Measurements from ENCODE around the gene JUND. TPM values are rescaled to one million over a fixed set of nuclear protein-coding genes. Genes with fewer than 3 reads are reported as not detected.

The JUND gene
- total RNA-seq, 1 experiment from 2014 or later: 128 TPM

DNA sequence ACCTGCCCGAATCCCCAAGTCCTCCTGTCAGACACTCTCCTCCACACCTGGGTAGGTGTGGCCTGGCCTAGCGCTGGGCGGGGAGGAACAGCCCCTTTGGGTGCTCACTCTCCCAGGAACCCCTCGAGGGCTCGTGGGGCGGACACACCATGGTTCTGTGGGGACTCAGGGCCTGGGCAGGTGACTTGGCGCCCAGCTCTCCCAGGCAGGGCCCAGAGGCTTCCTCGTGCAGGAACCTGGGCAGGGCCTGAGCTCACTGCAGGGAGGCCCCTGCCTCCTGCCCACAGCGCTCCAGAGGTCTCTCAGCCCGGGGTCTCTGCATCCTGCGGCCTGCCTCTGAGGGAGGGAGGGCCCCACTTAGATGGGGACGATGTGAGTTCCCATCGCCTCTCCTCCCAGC is 29.5 kb upstream of the JUND start:
- intact Hi-C loops (cut with micrococcal nuclease; ENCODE audit: unreplicated experiment): no loop called here
- BruUV-seq (replicated peaks): no TSS peak
- no peak for TF ChIP-seq EZH2 (IDR thresholded peaks at IDR 0.05; ENCODE audit: borderline replicate concordance, low read depth, low read length, poor library complexity, severe bottlenecking)
- TF ChIP-seq, protein P1, sequence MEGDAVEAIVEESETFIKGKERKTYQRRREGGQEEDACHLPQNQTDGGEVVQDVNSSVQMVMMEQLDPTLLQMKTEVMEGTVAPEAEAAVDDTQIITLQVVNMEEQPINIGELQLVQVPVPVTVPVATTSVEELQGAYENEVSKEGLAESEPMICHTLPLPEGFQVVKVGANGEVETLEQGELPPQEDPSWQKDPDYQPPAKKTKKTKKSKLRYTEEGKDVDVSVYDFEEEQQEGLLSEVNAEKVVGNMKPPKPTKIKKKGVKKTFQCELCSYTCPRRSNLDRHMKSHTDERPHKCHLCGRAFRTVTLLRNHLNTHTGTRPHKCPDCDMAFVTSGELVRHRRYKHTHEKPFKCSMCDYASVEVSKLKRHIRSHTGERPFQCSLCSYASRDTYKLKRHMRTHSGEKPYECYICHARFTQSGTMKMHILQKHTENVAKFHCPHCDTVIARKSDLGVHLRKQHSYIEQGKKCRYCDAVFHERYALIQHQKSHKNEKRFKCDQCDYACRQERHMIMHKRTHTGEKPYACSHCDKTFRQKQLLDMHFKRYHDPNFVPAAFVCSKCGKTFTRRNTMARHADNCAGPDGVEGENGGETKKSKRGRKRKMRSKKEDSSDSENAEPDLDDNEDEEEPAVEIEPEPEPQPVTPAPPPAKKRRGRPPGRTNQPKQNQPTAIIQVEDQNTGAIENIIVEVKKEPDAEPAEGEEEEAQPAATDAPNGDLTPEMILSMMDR (conservative IDR thresholded peaks at IDR 0.05; ENCODE audit: low read depth, low read length): no peak
- Histone ChIP-seq H3K36me3 (ENCODE audit: insufficient read depth, low read length, poor library complexity, severe bottlenecking) (peaks cover 52% of the 10 kb centered on the region), H3K27ac (ENCODE audit: low read depth, low read length, poor library complexity, severe bottlenecking) (no peak overlapping the region), H3K27me3 (replicated peaks; ENCODE audit: insufficient read depth, low read depth, low read length, poor library complexity) (no peaks in the 10 kb centered on the region), H3K9me3 (ENCODE audit: low read depth, low read length, poor library complexity, severe bottlenecking) (no peaks in the 10 kb centered on the region), H3K4me3 (ENCODE audit: low read depth, low read length, poor library complexity, severe bottlenecking) (no peak overlapping the region), H3K4me1 (ENCODE audit: insufficient read depth, low read length, poor library complexity, severe bottlenecking) (no peaks in the 10 kb centered on the region)
- POLR2A ChIA-PET (ENCODE audit: low non-redundant PET): no interaction called here
- DNase-seq (ENCODE audit: low spot score): no peak
- CTCF ChIA-PET: no interaction called here

DNA sequence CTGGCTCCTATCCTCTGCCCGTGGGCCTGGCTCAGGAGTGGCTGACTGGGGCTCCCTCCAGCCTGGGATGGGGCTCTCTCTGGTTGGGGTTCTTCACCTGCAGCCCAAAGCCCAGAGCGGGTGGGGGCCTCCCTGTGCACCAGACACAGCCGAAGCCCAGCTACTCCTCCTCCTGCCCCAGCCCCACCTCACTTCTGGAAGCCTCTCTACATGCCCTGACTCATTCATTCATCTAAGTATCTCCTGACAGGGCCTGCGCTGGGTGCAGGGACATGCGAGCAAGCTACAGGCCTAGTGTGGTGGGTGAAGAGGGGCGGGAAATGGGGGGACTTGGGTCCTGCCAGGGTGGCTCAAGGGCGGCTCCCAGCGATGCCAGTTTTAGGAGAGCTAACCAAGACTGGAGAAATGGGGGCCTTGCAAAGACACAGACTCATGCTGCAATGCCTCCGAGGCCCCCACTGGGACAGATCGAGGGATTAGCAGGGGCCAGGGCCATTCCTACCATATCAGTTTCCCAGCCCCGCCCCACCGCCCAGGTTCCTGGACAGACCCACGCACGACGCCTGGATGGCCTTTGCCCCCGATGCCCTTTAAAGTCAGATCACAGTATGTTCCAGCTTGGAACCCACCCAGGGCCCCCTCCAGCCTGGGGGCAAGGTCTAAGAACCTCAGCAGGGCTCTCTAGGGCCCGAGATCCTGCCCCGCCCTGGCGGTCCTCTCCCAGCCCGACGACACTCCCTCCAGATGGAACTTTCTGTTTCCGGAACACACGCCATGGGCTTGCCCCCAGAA is 28.9 kb upstream of the JUND start:
- no peak overlapping the region for H3K4me3 ChIP-seq (ENCODE audit: low read depth, low read length, poor library complexity, severe bottlenecking)
- ChIA-PET POLR2A (ENCODE audit: low non-redundant PET) (no interaction called here), CTCF (no interaction called here)
- no peak overlapping the region for H3K27ac ChIP-seq (ENCODE audit: low read depth, low read length, poor library complexity, severe bottlenecking)
- DNase-seq (ENCODE audit: low spot score): no peak
- H3K9me3 ChIP-seq (ENCODE audit: low read depth, low read length, poor library complexity, severe bottlenecking): no peaks in the 10 kb centered on the region
- intact Hi-C loops (cut with micrococcal nuclease; ENCODE audit: unreplicated experiment): no loop called here
- peaks cover 51% of the 10 kb centered on the region for H3K36me3 ChIP-seq (ENCODE audit: insufficient read depth, low read length, poor library complexity, severe bottlenecking)
- BruUV-seq (replicated peaks): no TSS peak
- TF ChIP-seq, protein P1 (conservative IDR thresholded peaks at IDR 0.05; ENCODE audit: low read depth, low read length): no peak
- no peak for TF ChIP-seq EZH2 (IDR thresholded peaks at IDR 0.05; ENCODE audit: borderline replicate concordance, low read depth, low read length, poor library complexity, severe bottlenecking)
- no peaks in the 10 kb centered on the region for H3K27me3 ChIP-seq (replicated peaks; ENCODE audit: insufficient read depth, low read depth, low read length, poor library complexity)
- H3K4me1 ChIP-seq (ENCODE audit: insufficient read depth, low read length, poor library complexity, severe bottlenecking): peaks cover 2% of the 10 kb centered on the region

DNA sequence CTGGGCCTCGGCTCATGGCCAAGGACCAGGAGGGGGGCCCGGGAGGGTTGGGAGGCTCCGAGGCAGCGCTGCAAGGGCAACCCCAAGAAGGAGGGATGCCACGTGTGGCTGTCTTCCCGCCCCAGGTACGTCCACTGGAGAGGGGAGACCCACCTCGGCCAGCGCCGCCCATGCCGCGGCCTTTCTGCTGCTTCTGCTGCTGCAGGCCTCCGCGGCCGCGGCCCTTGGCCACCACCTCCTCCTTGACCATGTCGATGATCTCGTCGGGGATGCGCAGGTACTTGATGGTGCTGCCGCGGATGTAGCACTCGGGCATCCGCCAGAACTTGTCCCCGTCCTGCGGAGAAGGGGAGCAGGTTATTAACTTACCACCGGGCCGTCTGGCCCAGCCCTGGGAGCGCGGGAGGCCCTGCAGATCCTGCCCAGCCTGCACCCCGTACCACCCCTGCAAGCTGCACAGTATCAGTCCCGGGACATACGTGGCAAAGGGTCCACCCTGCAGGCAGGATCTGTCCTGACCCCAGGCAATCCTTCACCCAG is 28.2 kb upstream of the JUND start:
- POLR2A ChIA-PET (ENCODE audit: low non-redundant PET): no interaction called here
- peaks cover 47% of the 10 kb centered on the region for H3K36me3 ChIP-seq (ENCODE audit: insufficient read depth, low read length, poor library complexity, severe bottlenecking)

More for the DNA sequence above, 28.2 kb upstream of the JUND start:
- no peak for TF ChIP-seq EZH2 (IDR thresholded peaks at IDR 0.05; ENCODE audit: borderline replicate concordance, low read depth, low read length, poor library complexity, severe bottlenecking)
- TF ChIP-seq, protein P1 (conservative IDR thresholded peaks at IDR 0.05; ENCODE audit: low read depth, low read length): no peak
- DNase-seq (ENCODE audit: low spot score): no peak
- peaks cover 9% of the 10 kb centered on the region for H3K4me1 ChIP-seq (ENCODE audit: insufficient read depth, low read length, poor library complexity, severe bottlenecking)
- H3K4me3 ChIP-seq (ENCODE audit: low read depth, low read length, poor library complexity, severe bottlenecking): no peak overlapping the region
- no peak overlapping the region for H3K27ac ChIP-seq (ENCODE audit: low read depth, low read length, poor library complexity, severe bottlenecking)
- CTCF ChIA-PET: no interaction called here
- H3K9me3 ChIP-seq (ENCODE audit: low read depth, low read length, poor library complexity, severe bottlenecking): no peaks in the 10 kb centered on the region
- intact Hi-C loops (cut with micrococcal nuclease; ENCODE audit: unreplicated experiment): no loop called here
- H3K27me3 ChIP-seq (replicated peaks; ENCODE audit: insufficient read depth, low read depth, low read length, poor library complexity): no peaks in the 10 kb centered on the region
- BruUV-seq (replicated peaks): no TSS peak

Measured in A673 (cell line).